Measurements from ENCODE around the gene EHF.
"Not testable (repeated sequence)": the region's sequence is repeated elsewhere in the genome, so short reads cannot be mapped to it uniquely, and the experiment has no call there.

The EHF gene

GRCh38 chr11:34620820-34621792 is at the start of gene EHF:
Gene EHF, plus strand, starts transcription at chr11:34621093. Its CDS starts 21,538 bp downstream, at chr11:34642631.
- no peak for FAIRE-seq
- DNase-seq (ENCODE audit: insufficient read length, low spot score), result no peak

GRCh38 chr11:34573537-34573936 is 47.4 kb upstream of the EHF start:
- FAIRE-seq, result no peak

GRCh38 chr11:34575261-34575660 is 45.6 kb upstream of the EHF start:
- FAIRE-seq (no peak), DNase-seq (ENCODE audit: insufficient read length, low spot score) (no peak)

More at GRCh38 chr11:34573537-34573936, 47.4 kb upstream of the EHF start:
- DNase-seq (ENCODE audit: insufficient read length, low spot score), result no peak

GRCh38 chr11:34575671-34576070 is 45.2 kb upstream of the EHF start:
- FAIRE-seq (no peak), DNase-seq (ENCODE audit: insufficient read length, low spot score) (no peak)

- DNase-seq (ENCODE audit: insufficient read length, low spot score), result no peak
Observed at GRCh38 chr11:34576331-34576730, 44.6 kb upstream of the EHF start.

GRCh38 chr11:34583818-34584217 is 37.1 kb upstream of the EHF start:
- FAIRE-seq, result no peak

More at GRCh38 chr11:34576331-34576730, 44.6 kb upstream of the EHF start:
- FAIRE-seq, result no peak

GRCh38 chr11:34585304-34585734 is 35.6 kb upstream of the EHF start:
- FAIRE-seq, result no peak
- DNase-seq (ENCODE audit: insufficient read length, low spot score), result no peak

More at GRCh38 chr11:34583818-34584217, 37.1 kb upstream of the EHF start:
- no peak for DNase-seq (ENCODE audit: insufficient read length, low spot score)

GRCh38 chr11:34585735-34586487 is 35.0 kb upstream of the EHF start:
- no peak for FAIRE-seq
- peak; percentile 59 for DNase-seq (ENCODE audit: insufficient read length, low spot score)

GRCh38 chr11:34586488-34587281 is 34.2 kb upstream of the EHF start:
- DNase-seq (ENCODE audit: insufficient read length, low spot score) (no peak), FAIRE-seq (no peak)

GRCh38 chr11:34587282-34587677 is 33.6 kb upstream of the EHF start:
- FAIRE-seq, result no peak
- no peak for DNase-seq (ENCODE audit: insufficient read length, low spot score)

GRCh38 chr11:34588023-34588422 is 32.9 kb upstream of the EHF start:
- FAIRE-seq (no peak), DNase-seq (ENCODE audit: insufficient read length, low spot score) (no peak)

- FAIRE-seq, result no peak
Observed at GRCh38 chr11:34588701-34589100, 32.2 kb upstream of the EHF start.

GRCh38 chr11:34589177-34589576 is 31.7 kb upstream of the EHF start:
- FAIRE-seq; DNase-seq (ENCODE audit: insufficient read length, low spot score): not testable (repeated sequence)

More at GRCh38 chr11:34588701-34589100, 32.2 kb upstream of the EHF start:
- no peak for DNase-seq (ENCODE audit: insufficient read length, low spot score)

- no peak for DNase-seq (ENCODE audit: insufficient read length, low spot score)
- no peak for FAIRE-seq
Observed at GRCh38 chr11:34593085-34593484, 27.8 kb upstream of the EHF start.

- no peak for DNase-seq (ENCODE audit: insufficient read length, low spot score)
- FAIRE-seq, result no peak
Observed at GRCh38 chr11:34594603-34595002, 26.3 kb upstream of the EHF start.

- no peak for DNase-seq (ENCODE audit: insufficient read length, low spot score)
- FAIRE-seq, result no peak
Observed at GRCh38 chr11:34595391-34595790, 25.5 kb upstream of the EHF start.

GRCh38 chr11:34595960-34596644 is 24.8 kb upstream of the EHF start:
- no peak for DNase-seq (ENCODE audit: insufficient read length, low spot score)
- FAIRE-seq, result no peak

GRCh38 chr11:34599406-34599945 is 21.4 kb upstream of the EHF start:
- FAIRE-seq, result no peak
- peak; percentile 83 for DNase-seq (ENCODE audit: insufficient read length, low spot score)

- FAIRE-seq (no peak), DNase-seq (ENCODE audit: insufficient read length, low spot score) (no peak)
Observed at GRCh38 chr11:34600339-34601084, 20.4 kb upstream of the EHF start.

Data from HTR-8/SVneo (cell line).